Stomach smooth muscle (tissue), 2 donors: ENCODE measurements around the gene SLC22A4.

ENCODE experiments used
- H3K27ac ChIP-seq: one replicate; pipeline ENCODE4 v1.7.0; 2013; ENCODE audit warnings: mild to moderate bottlenecking, low read length, inconsistent platforms
- H3K27me3 ChIP-seq, 2 donors: one replicate each; pipeline ENCODE4 v1.7.0; 2013; ENCODE audit warnings: low read length in 2 of 2; ENCODE audit not compliant: insufficient read depth in 2 of 2, control insufficient read depth in 1 of 2
- H3K36me3 ChIP-seq, 2 donors: one replicate each; pipeline ENCODE4 v1.7.0; 2013; ENCODE audit warnings: low read length in 2 of 2; ENCODE audit not compliant: control insufficient read depth in 2 of 2, insufficient read depth in 2 of 2
- H3K4me1 ChIP-seq: one replicate; pipeline ENCODE4 v1.7.0; 2013; ENCODE audit warnings: low read length; ENCODE audit not compliant: control insufficient read depth, insufficient read depth
- H3K4me3 ChIP-seq, 2 donors: one replicate each; pipeline ENCODE4 v1.7.0; 2013; ENCODE audit warnings: low read length in 2 of 2
- H3K9ac ChIP-seq, 2 donors: one replicate each; pipeline ENCODE4 v1.7.0; 2013; ENCODE audit warnings: low read length in 2 of 2, mild to moderate bottlenecking in 1 of 2
- H3K9me3 ChIP-seq, 2 donors: one replicate each; pipeline ENCODE4 v1.7.0; 2013; ENCODE audit warnings: low read length in 2 of 2; ENCODE audit not compliant: control insufficient read depth in 2 of 2
- donor health status: healthy.
- donor health status: Pancreatic carcinoma.

SLC22A4 gene

GRCh38 chr5:132257131-132258101, 36.8 kb upstream of the SLC22A4 start, which contains the start of gene PDLIM4:
PDLIM4 (plus strand) TSS chr5:132257696; CDS start chr5:132257735, 39 bp downstream.
- H3K4me3 ChIP-seq, result peak within 1 kb of the TSS; percentile 85 to 89
- peaks cover 58% of the 10 kb centered on the region for H3K4me1 ChIP-seq
- peak within 1 kb of the TSS; percentile 99 for H3K9ac ChIP-seq
- H3K9me3 ChIP-seq, result no peaks in the 10 kb centered on the region
- peaks cover 5 to 11% of the 10 kb centered on the region in 2 donors for H3K36me3 ChIP-seq
- peak within 1 kb of the TSS; percentile 100 for H3K27ac ChIP-seq
- H3K27me3 ChIP-seq, result no peaks in the 10 kb centered on the region

- Histone ChIP-seq H3K4me3 (peak overlapping the region; percentile 85 to 89), H3K9me3 (no peaks in the 10 kb centered on the region), H3K9ac (peak overlapping the region; percentile 99), H3K27ac (peak overlapping the region; percentile 100), H3K36me3 (peaks cover 12 to 17% of the 10 kb centered on the region in 2 donors), H3K4me1 (peaks cover 66% of the 10 kb centered on the region), H3K27me3 (no peaks in the 10 kb centered on the region)
These were observed 35.8 kb upstream of the SLC22A4 start for GRCh38 chr5:132258102-132259068.

DNA sequence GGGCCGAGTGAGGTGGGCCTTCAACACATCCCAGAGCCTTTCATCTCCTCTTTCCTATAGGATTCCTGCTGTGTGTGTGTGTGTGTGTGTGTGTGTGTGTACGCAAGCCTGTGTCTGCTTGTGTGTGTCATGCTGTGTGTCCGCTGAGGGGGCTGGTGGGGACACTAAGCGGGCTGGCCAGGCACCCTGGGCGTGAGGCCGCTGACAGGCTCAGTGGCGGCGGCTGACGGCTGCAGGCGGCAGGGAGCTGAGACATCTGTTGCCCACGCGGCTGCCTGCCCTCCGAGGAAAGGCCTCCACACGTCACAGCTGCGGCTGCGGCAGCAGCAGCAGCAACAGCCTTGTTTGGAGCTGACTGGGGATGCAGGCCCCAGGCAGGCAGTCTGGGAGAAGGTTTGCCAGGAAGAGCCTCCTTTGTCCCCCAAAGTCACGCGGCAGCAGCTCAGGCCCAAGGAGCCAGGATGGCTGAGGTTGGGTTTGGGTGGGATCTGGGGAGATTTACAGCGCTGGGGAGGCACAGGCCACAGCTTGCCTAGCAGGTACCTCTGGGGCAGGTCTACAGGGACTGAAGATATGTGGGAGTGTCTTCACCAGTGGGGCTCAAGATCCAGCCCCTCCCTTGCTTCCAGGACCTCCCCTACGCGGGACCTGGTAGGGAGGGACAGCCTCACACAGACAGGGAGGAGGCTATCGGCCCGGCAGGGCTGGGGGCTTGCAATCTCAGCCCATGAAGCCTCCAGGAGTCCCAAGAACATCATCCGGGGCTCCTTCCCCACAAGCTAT, 34.9 kb upstream of the SLC22A4 start:
- Histone ChIP-seq H3K27me3 (no peaks in the 10 kb centered on the region), H3K4me3 (peak overlapping the region; percentile 85 to 89), H3K36me3 (peaks cover 17 to 24% of the 10 kb centered on the region in 2 donors), H3K27ac (peak overlapping the region; percentile 100), H3K4me1 (peaks cover 74% of the 10 kb centered on the region), H3K9me3 (no peaks in the 10 kb centered on the region), H3K9ac (peak overlapping the region; percentile 99)

DNA sequence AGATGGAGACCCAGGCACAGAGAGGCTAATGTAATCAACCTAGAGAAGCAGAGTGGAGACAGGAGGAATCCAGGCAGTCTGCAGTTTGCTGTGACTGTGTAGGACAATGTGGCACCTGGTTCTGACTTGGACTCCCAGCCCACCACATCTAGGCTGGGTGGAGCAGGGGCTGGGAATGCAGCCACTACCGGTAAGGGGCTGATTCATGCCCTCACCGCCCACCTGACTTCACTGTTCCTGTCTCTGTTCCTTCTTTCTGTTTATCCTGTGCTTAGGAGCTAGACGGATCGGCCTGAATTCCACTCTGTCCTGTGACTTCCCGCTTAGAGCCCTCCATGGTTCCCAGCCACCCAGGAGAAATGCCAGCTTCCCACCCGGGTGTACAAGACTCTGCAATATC, 34.1 kb upstream of the SLC22A4 start:
- Histone ChIP-seq H3K4me3 (peak overlapping the region; percentile 85 to 89), H3K9ac (peak overlapping the region; percentile 99), H3K27ac (peak overlapping the region; percentile 100), H3K9me3 (no peaks in the 10 kb centered on the region), H3K27me3 (no peaks in the 10 kb centered on the region), H3K4me1 (peaks cover 75% of the 10 kb centered on the region), H3K36me3 (peaks cover 18 to 30% of the 10 kb centered on the region in 2 donors)

DNA sequence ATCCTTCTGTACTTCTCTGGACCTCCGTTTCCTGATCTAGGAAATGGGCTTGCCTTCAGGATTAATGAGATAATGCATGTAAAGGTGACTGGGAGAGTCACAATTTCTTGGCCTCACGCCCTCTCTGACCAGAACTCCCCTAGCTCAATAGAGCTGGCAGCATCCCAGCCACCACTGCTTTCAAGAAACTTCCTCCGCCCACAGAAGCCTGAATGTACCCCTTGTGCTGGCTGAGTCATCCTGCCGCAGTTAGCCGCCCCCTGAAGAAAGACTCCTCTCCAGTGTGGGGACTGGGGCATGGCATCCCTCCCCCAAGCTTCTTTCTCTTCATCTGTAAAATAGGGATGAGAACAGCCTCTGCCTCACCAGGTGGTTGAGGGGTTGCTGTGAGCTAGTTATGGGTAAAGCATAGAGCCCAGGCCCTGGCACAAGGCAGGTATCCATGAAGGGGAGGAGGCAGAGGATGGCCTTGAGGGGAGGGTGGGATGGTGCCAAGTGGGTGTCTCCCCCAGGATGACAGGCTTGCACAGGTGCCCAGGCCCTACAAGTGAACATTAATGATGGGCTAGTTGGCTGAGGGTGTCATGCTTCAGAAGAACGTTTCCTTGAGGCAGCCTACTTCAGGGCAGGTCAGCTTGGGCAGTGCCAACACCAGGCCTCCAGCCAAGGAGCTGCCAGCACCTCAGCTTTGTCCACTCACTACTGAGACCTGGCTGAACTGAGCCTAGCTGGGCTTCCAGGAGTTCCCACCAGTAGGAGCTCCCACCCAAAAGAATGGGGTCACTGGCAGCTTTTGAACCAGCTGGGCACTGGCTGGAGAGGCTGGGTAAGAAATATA, 33.3 kb upstream of the SLC22A4 start:
- Histone ChIP-seq H3K9me3 (no peaks in the 10 kb centered on the region), H3K36me3 (peaks cover 19 to 35% of the 10 kb centered on the region in 2 donors), H3K4me1 (peaks cover 83% of the 10 kb centered on the region), H3K27ac (peak overlapping the region; percentile 100), H3K4me3 (peak overlapping the region; percentile 49 to 89), H3K27me3 (no peaks in the 10 kb centered on the region), H3K9ac (peak overlapping the region; percentile 36 to 99)

DNA sequence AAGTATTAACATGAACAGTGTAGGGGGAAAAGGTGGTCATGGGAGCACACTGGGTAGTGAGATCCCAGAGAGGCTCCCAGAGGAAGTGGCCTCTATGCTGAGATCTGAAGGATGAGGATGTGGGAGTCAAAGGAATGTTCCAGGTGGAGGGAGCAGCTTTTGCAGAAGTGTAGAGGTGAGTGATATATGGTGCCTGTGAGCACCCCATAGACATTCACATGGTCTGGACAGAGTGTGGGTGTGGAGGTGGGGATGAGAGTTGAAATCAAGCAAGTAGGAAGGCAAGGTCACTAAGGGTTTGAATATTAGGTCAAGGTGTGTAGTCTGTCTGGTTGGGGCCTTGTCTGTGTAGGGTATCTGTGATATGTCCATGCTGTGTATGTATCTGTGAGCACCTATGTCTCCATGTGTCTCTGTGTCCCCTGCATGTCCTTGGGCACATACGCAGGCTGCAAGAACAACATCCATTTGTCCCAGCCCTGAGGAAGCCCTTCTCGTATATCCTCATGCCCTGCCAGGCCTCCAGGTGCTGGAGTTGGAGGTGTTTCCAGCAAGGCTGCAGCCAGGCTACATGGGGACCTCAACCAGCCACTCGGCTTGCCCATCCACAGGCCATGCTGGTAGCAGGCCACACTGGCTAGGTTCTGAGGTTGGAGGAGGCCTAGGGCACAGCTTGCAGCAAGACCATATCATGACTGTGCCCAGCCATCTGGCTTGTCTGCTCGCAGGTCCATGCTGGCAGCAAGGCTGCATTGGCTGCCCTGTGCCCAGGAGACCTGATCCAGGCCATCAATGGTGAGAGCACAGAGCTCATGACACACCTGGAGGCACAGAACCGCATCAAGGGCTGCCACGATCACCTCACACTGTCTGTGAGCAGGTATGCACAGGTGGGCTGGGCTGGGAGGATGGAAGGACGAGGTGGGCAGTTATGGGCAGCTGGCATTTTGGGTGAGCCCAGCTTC, 32.0 kb upstream of the SLC22A4 start:
- Histone ChIP-seq H3K4me1 (peaks cover 89% of the 10 kb centered on the region), H3K27me3 (no peaks in the 10 kb centered on the region), H3K27ac (peak overlapping the region; percentile 100)

DNA sequence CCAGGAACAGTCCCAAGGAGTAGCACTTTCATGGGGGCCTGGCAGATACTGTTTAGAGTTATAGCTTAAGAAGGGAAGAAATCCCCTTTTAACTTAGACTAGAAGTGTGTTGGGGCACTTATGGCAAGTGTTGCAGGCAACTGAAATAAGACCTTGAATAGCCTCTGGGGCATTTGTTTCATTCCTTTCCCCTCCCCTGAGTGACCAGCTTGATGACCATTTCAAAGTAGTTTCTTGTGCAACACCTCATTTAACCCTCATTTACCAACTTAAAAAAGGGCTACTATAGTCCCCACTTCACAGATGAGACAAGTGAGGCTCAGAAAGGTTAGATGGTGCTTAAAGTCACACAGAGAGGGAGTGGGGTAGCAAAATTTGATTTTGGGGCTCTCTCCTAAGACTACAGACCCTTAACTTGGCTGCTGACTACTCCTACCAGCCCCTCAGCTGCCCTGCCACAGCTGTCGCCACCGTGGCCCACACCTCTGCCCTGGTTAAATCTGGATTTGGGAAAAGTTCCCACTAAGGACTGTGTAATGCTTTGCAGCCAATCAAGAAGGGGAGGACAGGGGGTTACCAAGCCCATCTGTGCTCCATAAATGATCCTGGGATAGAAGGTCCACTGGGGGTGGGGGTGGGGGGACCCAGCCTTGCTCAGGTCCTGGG, 31.2 kb upstream of the SLC22A4 start:
- peaks cover 93% of the 10 kb centered on the region for H3K4me1 ChIP-seq
- no peaks in the 10 kb centered on the region for H3K9me3 ChIP-seq
- peak overlapping the region in 1 of 2 donors; percentile 21 for H3K9ac ChIP-seq
- H3K27ac ChIP-seq, result peak overlapping the region; percentile 100
- H3K36me3 ChIP-seq, result peaks cover 37 to 56% of the 10 kb centered on the region in 2 donors
- no peak overlapping the region for H3K4me3 ChIP-seq
- no peaks in the 10 kb centered on the region for H3K27me3 ChIP-seq

More for the DNA sequence above, 32.0 kb upstream of the SLC22A4 start:
- Histone ChIP-seq H3K4me3 (peak overlapping the region in 1 of 2 donors; percentile 18), H3K9ac (peak overlapping the region in 1 of 2 donors; percentile 99), H3K36me3 (peaks cover 31 to 48% of the 10 kb centered on the region in 2 donors), H3K9me3 (no peaks in the 10 kb centered on the region)

GRCh38 chr5:132263548-132264261, 30.5 kb upstream of the SLC22A4 start:
- peaks cover 95% of the 10 kb centered on the region for H3K4me1 ChIP-seq
- peaks cover 37 to 62% of the 10 kb centered on the region in 2 donors for H3K36me3 ChIP-seq
- no peak overlapping the region for H3K9ac ChIP-seq
- H3K27ac ChIP-seq, result peak overlapping the region; percentile 100
- no peaks in the 10 kb centered on the region for H3K9me3 ChIP-seq
- peak overlapping the region in 1 of 2 donors; percentile 29 for H3K4me3 ChIP-seq
- H3K27me3 ChIP-seq, result no peaks in the 10 kb centered on the region
